HTERT RPE-1 (cell line): ENCODE measurements around the gene PRMT7.

ENCODE experiments used
- in situ Hi-C: fragments of 300-500 bp; cut with MboI; formaldehyde crosslinking; loops from 4 replicates; pipeline ENCODE4 v1.14.3; 2020; ENCODE audit warnings: low sequenced_read_pairs

Gene PRMT7

GRCh38 chr16:68361485-68361884 is 50.7 kb downstream of the PRMT7 start:
- in situ Hi-C loops, result no loop called here

DNA sequence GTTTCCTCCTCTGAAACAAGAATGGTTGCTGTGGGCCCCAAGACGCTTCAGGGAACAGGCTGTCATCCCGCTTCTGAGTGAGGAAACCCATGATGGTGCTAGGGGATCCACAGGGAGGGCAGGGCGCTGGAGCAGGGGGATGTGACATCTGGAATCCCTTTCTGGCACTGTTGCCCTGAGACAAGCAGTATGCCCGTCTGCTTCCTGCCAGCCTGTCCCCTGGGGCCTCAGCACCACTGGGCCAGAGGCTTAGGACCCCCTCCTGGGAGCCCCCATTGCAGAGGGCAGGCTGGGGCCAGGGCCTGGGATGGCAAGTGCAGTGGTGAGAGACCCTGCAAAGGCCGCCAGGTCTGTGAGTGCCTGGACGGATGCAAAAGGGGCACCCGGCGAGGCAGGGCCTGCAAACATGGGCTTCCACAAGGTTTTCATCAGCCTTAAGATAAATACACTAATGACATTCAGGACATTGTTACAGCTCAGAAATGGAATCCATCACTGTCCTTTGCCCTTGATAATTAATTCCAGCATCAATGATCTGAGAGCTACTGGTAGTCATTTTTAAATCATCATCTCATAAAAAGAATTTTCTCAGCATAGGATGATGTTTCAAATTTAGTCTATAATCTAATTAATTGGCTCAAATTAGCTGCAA is 51.6 kb downstream of the PRMT7 start:
- in situ Hi-C loops, result no loop called here

DNA sequence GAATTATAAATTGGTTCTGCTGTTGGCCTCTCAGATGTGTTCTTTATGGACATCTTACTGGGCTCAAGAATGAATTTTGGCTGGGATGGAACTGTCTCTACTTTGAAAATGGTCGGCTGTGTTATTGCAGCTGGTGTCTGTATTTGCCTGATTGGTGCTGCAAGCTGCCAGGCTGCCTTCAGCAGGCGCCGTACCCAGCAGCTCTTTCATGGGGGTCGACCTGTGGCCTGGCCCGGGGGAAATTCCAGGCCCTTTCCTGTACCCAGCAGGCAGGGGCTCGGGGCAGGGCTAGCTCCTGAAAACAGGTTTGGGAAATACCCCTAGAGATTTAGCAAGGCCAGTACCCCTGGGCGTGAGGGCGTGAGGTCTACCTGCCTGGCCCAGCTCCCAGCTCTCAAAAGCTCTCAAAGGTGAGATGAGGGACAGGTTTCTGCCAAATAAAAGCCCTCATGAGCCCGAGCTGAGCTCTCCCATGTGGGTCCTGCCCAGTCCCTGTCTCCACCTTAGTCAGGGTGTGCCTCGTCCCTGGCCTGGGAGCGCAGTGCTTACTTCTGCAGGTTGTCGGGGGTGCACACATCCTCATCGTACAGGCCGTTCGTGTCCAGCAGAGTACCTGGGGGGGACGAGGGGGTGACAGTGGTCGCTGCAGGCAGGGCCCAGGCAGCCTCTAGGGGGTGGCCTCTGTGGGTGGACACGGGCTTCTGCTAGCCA is 52.3 kb downstream of the PRMT7 start:
- in situ Hi-C loops, result no loop called here

GRCh38 chr16:68363658-68364521 is 53.1 kb downstream of the PRMT7 start:
- in situ Hi-C loops, result no loop called here

DNA sequence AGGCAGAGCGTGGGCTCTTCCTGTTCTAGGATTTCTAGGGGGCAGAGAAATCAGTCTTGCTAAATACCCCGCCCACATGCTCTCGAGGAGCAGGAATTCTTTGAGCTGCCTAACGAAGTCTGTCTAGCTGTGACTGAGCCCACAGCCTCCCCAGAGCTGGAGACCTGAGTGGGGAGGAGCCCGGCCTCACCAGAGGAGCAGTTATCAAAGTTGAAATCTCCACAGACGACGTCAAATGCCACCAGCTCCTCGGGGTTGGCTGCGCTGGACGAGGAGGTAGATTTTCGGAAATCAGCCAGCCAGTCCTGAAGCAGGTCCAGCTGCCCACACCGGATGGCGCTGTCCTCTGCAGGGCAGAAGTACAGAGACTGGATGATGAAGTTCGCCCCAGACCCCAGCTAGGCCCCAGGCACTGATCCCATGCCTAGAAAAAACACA is 53.8 kb downstream of the PRMT7 start:
- in situ Hi-C loops, result no loop called here

DNA sequence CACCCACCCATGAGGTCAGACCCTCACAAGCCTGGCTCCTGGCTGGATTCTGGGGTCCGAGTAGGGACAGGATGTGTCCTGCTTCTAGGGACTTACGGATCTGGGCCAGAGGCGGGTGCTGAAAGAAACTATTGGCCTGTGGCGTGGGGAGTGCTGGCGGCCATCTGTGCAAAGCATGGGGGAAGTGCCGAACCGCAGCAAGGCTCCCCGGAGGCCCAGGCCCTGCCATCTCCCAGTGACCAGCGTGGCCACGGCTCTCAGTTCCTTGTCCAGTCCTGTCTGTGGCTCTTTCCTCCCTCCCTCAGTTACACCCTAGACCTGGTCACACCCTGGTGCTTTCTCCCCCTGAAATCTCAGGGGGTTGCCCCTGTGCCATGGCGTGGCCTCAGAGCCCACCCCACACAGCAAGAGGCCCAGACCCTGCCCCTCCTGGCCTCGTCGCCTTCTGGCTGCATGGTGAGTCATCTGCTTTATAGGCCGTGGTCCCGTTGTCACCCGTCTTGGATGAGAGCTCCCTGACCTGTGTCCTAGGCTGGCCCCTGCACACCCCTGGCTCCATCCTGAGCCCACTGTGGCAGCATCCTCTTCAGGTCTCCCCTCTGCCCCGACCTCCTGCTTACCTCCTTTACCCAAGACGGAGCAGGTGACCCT is 54.5 kb downstream of the PRMT7 start:
- in situ Hi-C loops, result no loop called here

DNA sequence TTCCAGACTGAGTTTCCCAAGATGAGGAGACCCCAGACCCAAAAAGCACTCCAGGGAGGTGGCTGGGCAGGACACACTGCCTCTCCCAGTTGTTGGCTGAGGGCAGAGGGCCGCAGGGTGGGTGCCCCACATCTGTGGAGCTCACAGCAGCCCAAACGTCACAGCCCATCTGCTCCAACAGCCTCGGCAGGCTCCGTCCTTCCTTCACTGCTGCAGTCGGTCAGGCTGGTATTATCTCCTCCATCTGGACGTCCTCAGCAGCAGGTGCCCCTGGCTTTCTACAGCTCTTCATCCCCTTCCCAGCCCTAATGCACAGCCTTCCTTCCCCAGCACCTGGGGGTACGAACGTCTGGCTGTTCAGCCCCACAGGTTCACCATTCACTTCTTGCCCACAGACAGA is 55.2 kb downstream of the PRMT7 start:
- in situ Hi-C loops, result no loop called here

DNA sequence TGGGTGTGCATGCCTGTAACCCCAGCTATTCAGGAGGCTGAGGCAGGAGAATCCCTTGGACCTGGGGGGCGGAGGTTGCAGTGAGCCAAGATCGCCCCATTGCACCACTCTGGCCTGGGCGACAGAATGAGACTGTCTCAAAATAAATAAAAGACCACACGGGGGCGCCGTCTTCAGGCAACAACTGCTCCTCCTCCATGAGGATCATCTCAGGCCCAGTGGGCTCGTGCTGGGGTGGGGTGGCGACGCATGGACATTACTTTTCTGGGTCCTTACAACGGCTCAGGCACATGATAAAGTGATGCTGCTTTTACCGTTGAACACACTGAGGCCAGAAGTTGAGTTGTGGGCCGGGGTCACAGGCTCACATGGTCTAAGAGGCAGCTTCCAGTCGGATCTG is 56.2 kb downstream of the PRMT7 start:
- in situ Hi-C loops, result no loop called here

- in situ Hi-C loops, result no loop called here
These were observed 56.6 kb downstream of the PRMT7 start for GRCh38 chr16:68367440-68367839.

GRCh38 chr16:68367891-68368290 is 57.1 kb downstream of the PRMT7 start:
- in situ Hi-C loops, result no loop called here

GRCh38 chr16:68368301-68368888 is 57.6 kb downstream of the PRMT7 start:
- in situ Hi-C loops, result no loop called here

DNA sequence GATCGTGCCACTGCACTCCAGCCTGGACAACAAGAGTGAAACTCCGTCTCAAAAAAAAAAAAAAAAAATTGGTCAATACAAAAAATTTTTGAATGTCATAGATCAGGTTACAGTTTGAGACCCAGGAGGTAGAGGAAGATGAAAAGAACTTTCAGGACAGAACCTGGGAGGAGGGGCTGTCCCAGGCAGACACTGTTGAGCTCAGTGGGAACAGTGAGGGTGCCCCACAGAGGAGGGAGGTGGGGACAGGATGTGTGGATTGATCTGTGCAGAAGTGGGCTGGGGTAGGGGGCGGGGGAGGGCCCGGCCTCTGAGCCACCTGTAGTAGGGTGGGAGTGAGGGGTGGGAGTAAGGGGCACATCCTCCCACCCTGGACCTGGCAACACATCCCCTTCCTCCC is 58.3 kb downstream of the PRMT7 start:
- in situ Hi-C loops, result no loop called here

DNA sequence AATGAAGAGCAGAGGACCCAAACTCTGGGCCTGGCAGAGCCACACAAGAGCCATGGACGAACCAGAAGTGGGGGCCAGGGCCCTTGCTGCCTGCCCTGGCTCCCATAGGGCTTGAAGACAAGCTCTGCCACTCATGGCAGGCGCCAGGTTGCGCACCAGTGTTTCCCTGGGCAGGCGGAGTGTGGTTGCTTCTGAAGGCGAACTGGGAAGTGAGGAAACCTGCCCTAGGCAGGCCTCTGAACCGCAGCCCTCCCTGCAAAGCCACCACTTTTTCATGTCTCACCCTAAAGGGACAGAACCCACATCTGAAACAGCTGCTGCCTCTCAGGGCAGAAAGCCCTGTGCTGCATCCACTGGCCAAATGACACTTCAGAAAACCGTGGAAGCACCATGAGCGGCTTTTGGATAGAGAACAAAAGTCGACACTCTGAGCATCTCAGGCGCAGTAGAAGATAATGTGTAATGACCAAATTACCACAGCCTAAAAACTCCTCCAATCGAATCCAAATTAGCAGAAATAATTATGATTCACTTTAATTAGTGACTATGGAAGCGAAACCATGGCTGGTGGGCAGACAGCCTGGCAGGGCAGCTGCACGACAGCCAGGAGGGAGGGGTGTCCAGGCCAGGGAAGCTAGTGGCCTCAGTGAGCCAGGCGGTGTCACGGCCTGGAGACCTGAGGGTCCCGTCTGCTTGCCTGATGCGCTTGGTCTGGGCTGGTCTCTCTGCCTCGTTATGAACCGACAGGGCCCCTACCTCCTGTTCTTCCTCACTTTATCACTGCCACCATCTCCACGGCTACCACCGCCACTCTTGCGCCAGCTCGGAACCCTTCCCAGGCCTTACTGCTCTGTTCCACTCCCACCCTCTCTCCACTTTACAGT is 59.1 kb downstream of the PRMT7 start:
- in situ Hi-C loops, result no loop called here

DNA sequence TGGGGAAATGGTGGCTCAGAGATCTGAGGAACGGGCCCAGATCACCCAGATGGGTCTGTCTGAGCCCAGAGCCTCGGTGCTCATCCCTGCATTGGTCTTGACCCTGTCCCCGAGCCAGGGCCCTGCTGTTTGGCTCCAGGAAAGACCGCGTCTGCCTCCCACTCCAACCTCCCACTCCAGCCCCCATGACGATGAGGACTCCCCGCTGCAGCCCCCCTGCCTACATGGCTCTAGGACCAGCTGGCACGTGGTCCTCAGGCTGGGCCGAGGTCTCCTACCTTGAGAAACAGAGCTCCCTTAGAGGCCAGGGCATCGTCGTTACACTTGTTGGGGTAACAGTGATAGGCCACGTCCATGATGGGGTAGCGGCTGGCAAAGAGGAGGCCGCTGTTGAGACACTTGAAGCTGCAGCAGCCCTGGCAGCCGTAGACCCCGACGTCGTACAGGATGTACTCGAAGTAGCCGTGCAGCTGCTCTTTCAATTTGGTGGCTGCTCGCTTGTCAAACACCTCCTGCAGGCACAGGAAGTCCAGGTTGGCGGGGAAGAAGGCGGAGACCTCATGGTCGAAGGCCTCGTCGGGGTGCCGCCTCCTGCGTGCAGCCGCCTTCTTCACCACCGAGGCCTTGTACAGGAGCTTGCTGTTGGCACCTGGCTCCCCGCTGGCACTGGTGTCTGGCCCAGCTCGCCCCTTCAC is 59.9 kb downstream of the PRMT7 start:
- in situ Hi-C loops, result no loop called here

GRCh38 chr16:68371276-68371651 is 60.4 kb downstream of the PRMT7 start:
- in situ Hi-C loops, result no loop called here

DNA sequence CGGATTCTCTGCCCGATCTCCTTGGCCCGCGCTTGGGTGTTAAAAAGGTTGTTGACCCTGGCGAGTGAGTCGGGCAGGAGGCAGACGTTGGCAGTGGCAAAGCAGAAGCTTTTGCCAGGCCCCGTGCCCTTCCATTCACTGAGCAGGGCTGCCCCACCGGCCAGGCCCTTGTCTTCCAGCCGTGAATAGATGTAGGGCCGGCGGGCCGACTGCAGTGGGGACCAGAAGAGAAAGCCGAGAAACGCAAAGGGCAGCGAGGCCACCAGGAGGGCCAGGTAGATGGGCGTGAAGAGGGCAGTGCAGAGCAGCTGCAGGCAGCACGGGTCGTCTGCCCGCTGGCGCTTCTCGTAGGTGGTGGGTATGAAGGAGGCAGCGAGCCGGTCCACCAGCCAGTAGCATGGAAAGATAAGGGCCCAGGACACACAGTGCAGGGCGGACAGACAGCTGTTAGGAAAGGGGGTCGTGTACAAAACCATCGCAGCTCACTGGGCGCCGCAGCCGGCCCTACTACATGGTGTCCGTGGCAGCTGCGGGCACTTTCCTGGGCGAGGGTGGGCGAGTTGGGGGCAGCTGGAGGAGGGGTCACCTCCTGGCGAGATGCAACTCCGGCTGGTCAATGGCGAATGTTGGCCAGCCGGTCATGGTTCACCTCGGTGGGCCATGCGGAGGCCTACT is 61.0 kb downstream of the PRMT7 start:
- in situ Hi-C loops, result no loop called here

GRCh38 chr16:68372381-68372720 is 61.5 kb downstream of the PRMT7 start:
- in situ Hi-C loops, result no loop called here

GRCh38 chr16:68372806-68373205 is 62.0 kb downstream of the PRMT7 start:
- in situ Hi-C loops, result no loop called here
